Hematopoietic multipotent progenitor cell treated with erythropoietin and hydrocortisone succinate and interleukin-3 and kit ligand, for 8 days (in vitro differentiated cells): Measurements from ENCODE around the gene SLC25A43.
"Not testable (repeated sequence)": the region's sequence is repeated elsewhere in the genome, so short reads cannot be mapped to it uniquely, and the experiment has no call there.

Experiments
- DNase-seq: peaks from one replicate; pipeline ENCODE4 v3.0.0-alpha.2; 2015

SLC25A43 gene

GRCh38 chrX:119398974-119399771 is at the start of gene SLC25A43:
TSS of gene SLC25A43 (plus strand) at chrX:119399336. CDS start at chrX:119399404, 68 bp downstream.
- DNase-seq: peak; percentile 17

- DNase-seq: no peak
Measured at GRCh38 chrX:119359618-119360382, 39.3 kb upstream of the SLC25A43 start.

GRCh38 chrX:119361451-119361850 is 37.7 kb upstream of the SLC25A43 start:
- not testable (repeated sequence) for DNase-seq

- not testable (repeated sequence) for DNase-seq
Measured at GRCh38 chrX:119362074-119362473, 37.1 kb upstream of the SLC25A43 start.

GRCh38 chrX:119363391-119363790 is 35.7 kb upstream of the SLC25A43 start:
- DNase-seq: no peak

GRCh38 chrX:119371861-119372260 is 27.3 kb upstream of the SLC25A43 start:
- DNase-seq: peak; percentile 42

GRCh38 chrX:119374736-119375135 is 24.4 kb upstream of the SLC25A43 start:
- DNase-seq: no peak

GRCh38 chrX:119375561-119375960 is 23.6 kb upstream of the SLC25A43 start:
- DNase-seq: no peak

- DNase-seq: no peak
Measured at GRCh38 chrX:119376312-119376711, 22.8 kb upstream of the SLC25A43 start.

- DNase-seq: no peak
Measured at GRCh38 chrX:119381349-119381944, 17.7 kb upstream of the SLC25A43 start.

- no peak for DNase-seq
Measured at GRCh38 chrX:119382606-119383005, 16.5 kb upstream of the SLC25A43 start.

GRCh38 chrX:119386685-119387084 is 12.5 kb upstream of the SLC25A43 start:
- DNase-seq: not testable (repeated sequence)

- DNase-seq: not testable (repeated sequence)
Measured at GRCh38 chrX:119387426-119387825, 11.7 kb upstream of the SLC25A43 start.

- DNase-seq: no peak
Measured at GRCh38 chrX:119389214-119389613, 9.9 kb upstream of the SLC25A43 start.

GRCh38 chrX:119389871-119390501 is 9.2 kb upstream of the SLC25A43 start:
- no peak for DNase-seq

GRCh38 chrX:119391279-119391678 is 7.9 kb upstream of the SLC25A43 start:
- DNase-seq: peak; percentile 54

GRCh38 chrX:119393144-119393543 is 6.0 kb upstream of the SLC25A43 start:
- DNase-seq: no peak

GRCh38 chrX:119398587-119398973 is 556 bp upstream of the SLC25A43 start:
- DNase-seq: peak; percentile 10

GRCh38 chrX:119399772-119400101 is 601 bp downstream of the SLC25A43 start:
- no peak for DNase-seq

- no peak for DNase-seq
Measured at GRCh38 chrX:119401569-119401968, 2.4 kb downstream of the SLC25A43 start.

- DNase-seq: peak; percentile 30
Measured at GRCh38 chrX:119402588-119402987, 3.5 kb downstream of the SLC25A43 start.

- DNase-seq: peak; percentile 68
Measured at GRCh38 chrX:119406776-119407175, 7.6 kb downstream of the SLC25A43 start.

- no peak for DNase-seq
Measured at GRCh38 chrX:119407681-119408080, 8.5 kb downstream of the SLC25A43 start.
